OCI-LY1 (cell line): ENCODE results near the gene FKBP3.
"Not testable (repeated sequence)": the region's sequence is repeated elsewhere in the genome, so short reads cannot be mapped to it uniquely, and the experiment has no call there.

Experiments used
- H2AFZ ChIP-seq: fragments of 200-600 bp; sonication (generic), shearing (Covaris generic); 2 replicates; pipeline ENCODE4 v1.6.0; 2014; ENCODE audit warnings: antibody characterized with exemption, mild to moderate bottlenecking, low read length
- H3F3A ChIP-seq: fragments of 200-600 bp; sonication (generic), shearing (Covaris generic); 2 replicates; pipeline ENCODE4 v1.6.0; 2014; ENCODE audit warnings: mild to moderate bottlenecking, antibody characterized with exemption, low read length, moderate library complexity; ENCODE audit not compliant: insufficient read depth
- H3K27ac ChIP-seq: fragments of 200-600 bp; sonication (generic); 2 replicates; pipeline ENCODE4 v1.5.1; 2014; ENCODE audit warnings: low read length, mixed run types, mild to moderate bottlenecking, low read depth; ENCODE audit not compliant: poor library complexity, severe bottlenecking
- H3K27me3 ChIP-seq: fragments of 200-600 bp; sonication (generic); 2 replicates; pipeline ENCODE4 v1.6.0; 2014; ENCODE audit warnings: antibody characterized with exemption, mild to moderate bottlenecking, low read length, moderate library complexity; ENCODE audit not compliant: insufficient read depth
- H3K36me3 ChIP-seq: fragments of 200-600 bp; sonication (generic); 2 replicates; pipeline ENCODE4 v1.6.1; 2014; ENCODE audit warnings: mild to moderate bottlenecking, antibody characterized with exemption, low read length, moderate library complexity, mixed read lengths; ENCODE audit not compliant: insufficient read depth
- H3K4me1 ChIP-seq: fragments of 200-600 bp; sonication (generic); 2 replicates; pipeline ENCODE4 v1.5.1; 2014; ENCODE audit warnings: mild to moderate bottlenecking, low read length, moderate library complexity; ENCODE audit not compliant: insufficient read depth, severe bottlenecking
- H3K4me2 ChIP-seq: fragments of 200-600 bp; sonication (generic), shearing (Covaris generic); 2 replicates; pipeline ENCODE4 v1.6.1; 2014; ENCODE audit warnings: low read length
- H3K4me3 ChIP-seq: fragments of 200-600 bp; sonication (generic); 2 replicates; pipeline ENCODE4 v1.5.1; 2014; ENCODE audit warnings: low read length, low read depth, mild to moderate bottlenecking, mixed read lengths; ENCODE audit not compliant: poor library complexity, severe bottlenecking
- H3K79me2 ChIP-seq: fragments of 200-600 bp; shearing (Covaris generic); 2 replicates; pipeline ENCODE4 v1.6.1; 2016; ENCODE audit warnings: mixed run types, low read length, mixed read lengths; ENCODE audit not compliant: insufficient read depth
- H3K9ac ChIP-seq: fragments of 200-600 bp; sonication (generic), shearing (Covaris generic); 2 replicates; pipeline ENCODE4 v1.6.1; 2014; ENCODE audit warnings: mild to moderate bottlenecking, low read length, mixed read lengths
- H3K9me2 ChIP-seq: fragments of 200-600 bp; sonication (generic), shearing (Covaris generic); 2 replicates; pipeline ENCODE4 v1.6.1; 2014; ENCODE audit warnings: low read depth, mild to moderate bottlenecking, low read length, mixed read lengths
- H3K9me3 ChIP-seq: fragments of 200-600 bp; shearing (Covaris generic); 2 replicates; pipeline ENCODE4 v1.6.1; 2014; ENCODE audit warnings: low read length, mixed read lengths
- H4K20me1 ChIP-seq: fragments of 200-600 bp; sonication (generic), shearing (Covaris generic); 2 replicates; pipeline ENCODE4 v1.6.0; 2016; ENCODE audit warnings: mild to moderate bottlenecking, low read length; ENCODE audit not compliant: insufficient read depth
- CTCF ChIP-seq: fragments of 200-600 bp; sonication (generic), shearing (Covaris generic); IDR thresholded peaks from 2 replicates; pipeline ENCODE4 v1.5.1; 2017; ENCODE audit warnings: mild to moderate bottlenecking, antibody characterized with exemption, low read length, moderate library complexity, mixed read lengths
- EZH2 ChIP-seq: fragments of 200-600 bp; sonication (generic), shearing (Covaris generic); IDR thresholded peaks from 2 replicates; pipeline ENCODE4 v1.8.0; 2017; ENCODE audit warnings: borderline replicate concordance, mixed run types, mild to moderate bottlenecking, antibody characterized with exemption, low read length, moderate library complexity, mixed read lengths

The FKBP3 gene

GRCh38 chr14:45144658-45145057 is 10.4 kb upstream of the FKBP3 start:
- Histone ChIP-seq H3K79me2 (peaks cover 24% of the 10 kb centered on the region), H3K27ac (peak overlapping the region; percentile 56), H3K9me2 (no peaks in the 10 kb centered on the region)

GRCh38 chr14:45142083-45142482 is 7.8 kb upstream of the FKBP3 start:
- Histone ChIP-seq H3K4me3 (peak overlapping the region; percentile 39), H3K79me2 (peaks cover 44% of the 10 kb centered on the region), H3K9ac (peak overlapping the region; percentile 12; the same call in 1 of the 2 replicates), H3K27ac (peak overlapping the region; percentile 40), H3K4me1 (peaks cover 58% of the 10 kb centered on the region), H3K4me2 (peak overlapping the region; percentile 45)
- not testable (repeated sequence) for H2AFZ ChIP-seq, H3F3A ChIP-seq, H3K9me2 ChIP-seq, H4K20me1 ChIP-seq, H3K9me3 ChIP-seq, H3K36me3 ChIP-seq, H3K27me3 ChIP-seq

More at GRCh38 chr14:45144658-45145057, 10.4 kb upstream of the FKBP3 start:
- no peaks in the 10 kb centered on the region for H3K27me3 ChIP-seq
- peaks cover 12% of the 10 kb centered on the region for H3K36me3 ChIP-seq
- TF ChIP-seq EZH2, result no peak
- no peak for TF ChIP-seq CTCF
- H3F3A ChIP-seq, result no peaks in the 10 kb centered on the region
- H3K4me3 ChIP-seq, result no peak overlapping the region
- no peak overlapping the region for H2AFZ ChIP-seq
- H3K4me2 ChIP-seq, result no peak overlapping the region
- peaks cover 32% of the 10 kb centered on the region for H3K4me1 ChIP-seq
- H3K9me3 ChIP-seq, result no peaks in the 10 kb centered on the region
- no peaks in the 10 kb centered on the region for H4K20me1 ChIP-seq
- H3K9ac ChIP-seq, result no peak overlapping the region

GRCh38 chr14:45140661-45141187 is 6.4 kb upstream of the FKBP3 start:
- TF ChIP-seq CTCF (no peak), EZH2 (no peak)

GRCh38 chr14:45136399-45136798 is 2.1 kb upstream of the FKBP3 start:
- H3K4me2 ChIP-seq, result peak overlapping the region; percentile 90
- no peaks in the 10 kb centered on the region for H3K27me3 ChIP-seq
- peak overlapping the region; percentile 79 for H3K27ac ChIP-seq
- H3K36me3 ChIP-seq, result no peaks in the 10 kb centered on the region
- peaks cover 68% of the 10 kb centered on the region for H3K4me1 ChIP-seq
- TF ChIP-seq CTCF (no peak), EZH2 (no peak)
- H3K9me3 ChIP-seq, result no peaks in the 10 kb centered on the region
- no peaks in the 10 kb centered on the region for H3F3A ChIP-seq
- no peaks in the 10 kb centered on the region for H4K20me1 ChIP-seq
- H3K9ac ChIP-seq, result peak overlapping the region; percentile 77
- no peak overlapping the region for H2AFZ ChIP-seq
- H3K4me3 ChIP-seq, result peak overlapping the region; percentile 92
- no peaks in the 10 kb centered on the region for H3K9me2 ChIP-seq
- H3K79me2 ChIP-seq, result peaks cover 55% of the 10 kb centered on the region

More at GRCh38 chr14:45140661-45141187, 6.4 kb upstream of the FKBP3 start:
- Histone ChIP-seq H3K9ac (no peak overlapping the region), H3K36me3 (0 out of 2 replicates have a peak, but pooled peaks cover 6% of the 10 kb centered on the region), H3K79me2 (peaks cover 56% of the 10 kb centered on the region), H3K4me3 (no peak overlapping the region), H3K27ac (no peak overlapping the region), H3K4me2 (no peak overlapping the region), H2AFZ (no peak overlapping the region), H3K27me3 (no peaks in the 10 kb centered on the region), H3K9me2 (no peaks in the 10 kb centered on the region), H3K9me3 (no peaks in the 10 kb centered on the region), H3K4me1 (peaks cover 64% of the 10 kb centered on the region), H4K20me1 (no peaks in the 10 kb centered on the region), H3F3A (no peaks in the 10 kb centered on the region)
